Fibroblast of villous mesenchyme (primary cell): ENCODE measurements around the gene NRXN3. TPM values are rescaled to one million over a fixed set of nuclear protein-coding genes. Genes with fewer than 3 reads are reported as not detected.

Experiments used
- DNase-seq: peaks from one replicate; pipeline ENCODE4 v3.0.0-alpha.2; 2010; ENCODE audit warnings: low read depth
- H3K4me3 ChIP-seq: 2 replicates; pipeline ENCODE4 v1.5.1; 2011; ENCODE audit warnings: low read depth, mild to moderate bottlenecking, low read length
- CTCF ChIP-seq: IDR thresholded peaks from 2 replicates; pipeline ENCODE4 v1.5.1; 2012; ENCODE audit warnings: low read depth, mild to moderate bottlenecking, low read length; ENCODE audit not compliant: insufficient read depth
- total RNA-seq: library from RNA; depleted of rRNA; stranded (reverse); fragments of >200 nt; gene quantifications from 2 replicates; pipeline ENCODE4 v1.2.3, GENCODE V29; 2012

The NRXN3 gene
- total RNA-seq, result 5.5 and 7.3 TPM in 2 replicates

DNA sequence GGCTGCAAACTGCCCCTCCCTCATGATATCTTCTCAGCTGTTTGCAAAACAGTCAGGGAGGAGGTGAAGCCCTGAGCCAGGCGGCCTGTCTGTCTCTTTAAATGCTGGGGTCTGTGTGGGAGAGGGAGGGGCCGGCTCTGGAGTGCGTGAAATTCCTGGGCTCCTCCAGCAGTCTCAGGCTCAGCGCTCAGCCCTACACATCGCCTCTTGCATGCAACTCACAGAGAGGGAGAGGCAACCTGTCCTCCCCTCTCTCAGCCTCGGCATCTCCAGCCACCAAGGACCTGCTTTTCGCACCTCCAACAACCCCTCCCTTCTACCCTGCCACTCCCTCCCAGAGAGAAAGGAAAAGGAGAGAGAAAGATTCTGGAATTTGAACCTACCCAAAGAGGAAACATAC is at the start of gene NRXN3:
Gene NRXN3 (plus strand): TSS at position 171 of the 400 bp plus-strand sequence. CDS start 72,721 bp downstream, outside the sequence.
- DNase-seq, result no peak
- no peak within 1 kb of the TSS for H3K4me3 ChIP-seq

DNA sequence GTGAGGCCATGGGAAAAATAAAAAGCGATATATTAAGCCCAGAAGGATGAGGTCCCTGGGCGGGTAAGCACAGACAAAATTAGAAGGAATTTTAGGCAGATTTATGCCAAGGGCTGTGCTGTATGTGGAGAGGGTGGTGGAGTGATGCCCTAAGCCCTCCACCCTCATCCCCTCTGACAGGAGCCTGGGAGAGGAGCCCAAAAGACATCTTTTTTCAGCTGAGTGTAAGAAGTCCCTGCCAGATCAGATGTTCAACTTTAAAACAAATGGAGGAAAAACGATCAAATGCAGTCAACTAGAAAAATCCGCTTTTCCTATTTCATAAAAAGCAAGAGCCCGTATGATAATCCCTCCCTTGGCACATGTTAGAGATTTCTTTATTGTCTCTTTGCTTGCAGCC is 47.7 kb upstream of the NRXN3 start:
- no peak for DNase-seq
- no peak for TF ChIP-seq CTCF
- no peak overlapping the region for H3K4me3 ChIP-seq

More for the DNA sequence above, at the start of gene NRXN3:
- no peak for TF ChIP-seq CTCF

- no peak overlapping the region for H3K4me3 ChIP-seq
These were observed 46.4 kb upstream of the NRXN3 start for GRCh38 chr14:78123650-78124253.

DNA sequence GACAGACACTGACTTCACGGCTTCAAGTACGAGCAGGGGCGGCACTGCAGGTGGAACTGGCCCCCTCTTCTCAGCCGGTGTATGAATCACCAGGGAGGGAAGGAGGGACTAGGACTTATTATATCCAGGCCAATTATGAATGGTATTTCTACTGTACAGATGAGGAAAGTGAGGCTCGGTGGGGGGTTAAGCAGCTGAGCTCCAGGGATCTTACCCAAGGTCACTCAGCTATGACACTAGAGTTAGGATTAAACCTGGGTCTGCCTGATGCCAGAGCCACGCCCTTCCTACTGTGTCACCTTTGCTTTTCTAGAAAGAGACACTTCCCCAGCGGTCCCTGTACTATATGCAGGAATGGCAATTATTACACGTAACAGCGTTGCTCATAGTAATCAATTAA is 42.2 kb upstream of the NRXN3 start:
- DNase-seq, result no peak
- no peak for TF ChIP-seq CTCF
- H3K4me3 ChIP-seq, result no peak overlapping the region

More at GRCh38 chr14:78123650-78124253, 46.4 kb upstream of the NRXN3 start:
- TF ChIP-seq CTCF, result no peak
- no peak for DNase-seq

- TF ChIP-seq CTCF, result no peak
- DNase-seq, result no peak
These were observed 40.8 kb upstream of the NRXN3 start for GRCh38 chr14:78129375-78129774.

DNA sequence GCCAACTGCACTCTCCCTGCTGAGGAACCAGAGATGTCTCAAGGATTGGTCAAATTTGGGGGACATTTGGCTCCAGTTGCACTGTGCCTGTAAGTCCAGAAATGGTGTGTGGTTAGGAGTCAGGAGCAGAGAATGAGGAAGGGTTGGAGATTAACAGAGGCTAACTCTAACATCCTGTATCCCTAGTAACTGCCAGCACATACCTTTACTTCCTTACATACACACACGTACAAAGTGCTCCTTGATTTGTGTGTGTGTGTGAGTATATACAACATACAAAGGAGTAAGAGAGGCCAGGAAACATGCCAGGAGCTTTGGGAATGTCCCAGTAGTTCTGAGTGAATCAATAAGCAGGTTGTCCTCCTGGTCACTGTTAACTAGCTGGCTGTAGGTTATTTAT is 39.8 kb upstream of the NRXN3 start:
- H3K4me3 ChIP-seq, result no peak overlapping the region
- no peak for TF ChIP-seq CTCF
- DNase-seq, result no peak

More at GRCh38 chr14:78129375-78129774, 40.8 kb upstream of the NRXN3 start:
- no peak overlapping the region for H3K4me3 ChIP-seq

GRCh38 chr14:78131201-78131600 is 39.0 kb upstream of the NRXN3 start:
- no peak overlapping the region for H3K4me3 ChIP-seq
- no peak for DNase-seq
- no peak for TF ChIP-seq CTCF
